ENCODE data around the gene OSBPL9. TPM values are rescaled to one million over a fixed set of nuclear protein-coding genes. Genes with fewer than 3 reads are reported as not detected.

OSBPL9 gene
- total and polyA plus RNA-seq, 10 of the 15 experiments (the other 5 are each of a cell fraction or from before 2014, with no cell fraction given), result 25.9 to 156 (median 108) TPM

DNA sequence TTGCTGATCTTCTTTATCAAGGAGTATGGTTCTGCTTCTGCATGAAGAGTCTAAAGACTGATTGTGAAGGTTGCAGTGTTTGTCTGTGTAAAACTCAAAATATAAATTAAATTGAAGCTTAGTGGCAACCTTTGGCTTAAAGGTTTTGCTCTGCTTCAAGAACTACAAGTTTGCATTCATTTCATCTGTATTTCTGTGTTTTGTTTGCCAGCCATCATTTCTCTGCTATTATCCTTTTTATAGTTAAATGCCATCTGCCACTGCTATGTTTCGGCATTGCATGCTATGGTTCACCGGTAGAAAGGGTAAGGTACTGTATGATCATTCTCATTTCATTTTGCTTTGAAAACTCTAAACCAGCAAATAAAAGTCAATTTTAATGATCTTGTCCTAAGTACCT lies 52.9 kb downstream of the OSBPL9 start:
- no peaks in the 10 kb centered on the region for H3K79me2 ChIP-seq (ENCODE audit: control insufficient read depth, insufficient read depth, low read length)
- RAD21 ChIA-PET (ENCODE audit: unreplicated experiment), result no interaction called here
- POLR2A ChIA-PET, result interaction anchor here (0.6 kb wide), 1 partner anchor 15 kb away, joined by 3 read pairs; no protein-coding TSS in a partner anchor

GRCh38 chr1:51671527-51672325 lies 54.8 kb downstream of the OSBPL9 start:
- intact Hi-C loops (cut with micrococcal nuclease; ENCODE audit: unreplicated experiment), result no loop called here
- DNase-seq (ENCODE audit: low read depth, low spot score) (no peak), ATAC-seq (no peak), FAIRE-seq (no peak)
- in situ Hi-C loops (cut with MboI), result no loop called here
- Histone ChIP-seq H4K20me1 (ENCODE audit: control insufficient read depth, insufficient read depth) (no peaks in the 10 kb centered on the region), H3K9me3 (replicated peaks; ENCODE audit: control insufficient read depth, insufficient read depth, low read length) (no peaks in the 10 kb centered on the region), H3K4me2 (ENCODE audit: control insufficient read depth, insufficient read depth) (no peak overlapping the region), H3K4me1 (ENCODE audit: control insufficient read depth, insufficient read depth, low read length) (no peaks in the 10 kb centered on the region), H3K79me2 (ENCODE audit: control insufficient read depth, insufficient read depth, low read length) (no peaks in the 10 kb centered on the region), H3K9ac (ENCODE audit: control insufficient read depth, insufficient read depth, low read length) (no peak overlapping the region), H3K27me3 (replicated peaks in 1 of 2; ENCODE audit: control insufficient read depth in 2 of 2, insufficient read depth in 2 of 2, low read length in 1 of 2) (no peaks in the 10 kb centered on the region), H3K4me3 (no peak overlapping the region), H3K36me3 (ENCODE audit: control insufficient read depth in 2 of 2, insufficient read depth in 2 of 2, low read length in 1 of 2) (no peaks in the 10 kb centered on the region), H2AFZ (ENCODE audit: control insufficient read depth, low read depth, low read length) (no peak overlapping the region), H3K27ac (ENCODE audit: control insufficient read depth, insufficient read depth) (no peak overlapping the region)
- ChIA-PET SMC1A (ENCODE audit: uncharacterized antibody, unreplicated experiment) (interaction anchor here (0.7 to 1.4 kb wide), 2 partner anchors 8 to 10 kb away, joined by 4 to 5 read pairs; no protein-coding TSS in a partner anchor), POLR2A (no interaction called here), CTCF (interaction anchor here (0.8 to 2.2 kb wide), 4 partner anchors 43 to 98 kb away, joined by 3 to 6 read pairs (median 4); no protein-coding TSS in a partner anchor), RAD21 (ENCODE audit: unreplicated experiment) (interaction anchor here (1.0 kb wide), 1 partner anchor 58 kb away, joined by 3 read pairs; no protein-coding TSS in a partner anchor)
- WGBS (ENCODE audit: insufficient coverage, insufficient replicate concordance, low lambda C conversion rate, missing lambda C conversion rate), result 91% methylated on average over 4 of the region's 4 CpGs
- BruUV-seq (replicated peaks), result no TSS peak
- TF ChIP-seq MYC (IDR thresholded peaks at IDR 0.05; ENCODE audit: insufficient read depth, insufficient read length, insufficient replicate concordance, low read length, severe bottlenecking), result no peak
- TF ChIP-seq, protein P1, sequence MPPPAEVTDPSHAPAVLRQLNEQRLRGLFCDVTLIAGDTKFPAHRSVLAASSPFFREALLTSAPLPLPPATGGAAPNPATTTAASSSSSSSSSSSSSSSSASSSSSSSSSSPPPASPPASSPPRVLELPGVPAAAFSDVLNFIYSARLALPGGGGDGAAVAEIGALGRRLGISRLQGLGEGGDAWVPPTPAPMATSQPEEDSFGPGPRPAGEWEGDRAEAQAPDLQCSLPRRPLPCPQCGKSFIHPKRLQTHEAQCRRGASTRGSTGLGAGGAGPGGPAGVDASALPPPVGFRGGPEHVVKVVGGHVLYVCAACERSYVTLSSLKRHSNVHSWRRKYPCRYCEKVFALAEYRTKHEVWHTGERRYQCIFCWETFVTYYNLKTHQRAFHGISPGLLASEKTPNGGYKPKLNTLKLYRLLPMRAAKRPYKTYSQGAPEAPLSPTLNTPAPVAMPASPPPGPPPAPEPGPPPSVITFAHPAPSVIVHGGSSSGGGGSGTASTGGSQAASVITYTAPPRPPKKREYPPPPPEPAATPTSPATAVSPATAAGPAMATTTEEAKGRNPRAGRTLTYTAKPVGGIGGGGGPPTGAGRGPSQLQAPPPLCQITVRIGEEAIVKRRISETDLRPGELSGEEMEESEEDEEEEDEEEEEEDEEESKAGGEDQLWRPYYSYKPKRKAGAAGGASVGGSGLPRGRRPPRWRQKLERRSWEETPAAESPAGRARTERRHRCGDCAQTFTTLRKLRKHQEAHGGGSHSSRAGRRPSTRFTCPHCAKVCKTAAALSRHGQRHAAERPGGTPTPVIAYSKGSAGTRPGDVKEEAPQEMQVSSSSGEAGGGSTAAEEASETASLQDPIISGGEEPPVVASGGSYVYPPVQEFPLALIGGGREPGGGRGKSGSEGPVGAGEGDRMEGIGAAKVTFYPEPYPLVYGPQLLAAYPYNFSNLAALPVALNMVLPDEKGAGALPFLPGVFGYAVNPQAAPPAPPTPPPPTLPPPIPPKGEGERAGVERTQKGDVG (CRISPR knock-in tag; IDR thresholded peaks at IDR 0.05), result no peak
- TF ChIP-seq CEBPB (IDR thresholded peaks at IDR 0.05; ENCODE audit: borderline replicate concordance in 1 of 2, low read depth in 2 of 2, low read length in 2 of 2), result no peak
- TF ChIP-seq GATAD2B (conservative IDR thresholded peaks at IDR 0.05; ENCODE audit: low read depth), result no peak
- TF ChIP-seq KDM1A (IDR thresholded peaks at IDR 0.05; ENCODE audit: borderline replicate concordance), result no peak
- TF ChIP-seq BACH1 (IDR thresholded peaks at IDR 0.05; ENCODE audit: borderline replicate concordance), result no peak
- TF ChIP-seq STAT1 (conservative IDR thresholded peaks at IDR 0.05), result no peak

More for the DNA sequence above, 52.9 kb downstream of the OSBPL9 start:
- H3K36me3 ChIP-seq (ENCODE audit: control insufficient read depth in 2 of 2, insufficient read depth in 2 of 2, low read length in 1 of 2), result no peaks in the 10 kb centered on the region
- intact Hi-C loops (cut with micrococcal nuclease; ENCODE audit: unreplicated experiment) (no loop called here), in situ Hi-C loops (cut with MboI) (no loop called here)
- no peaks in the 10 kb centered on the region for H3K27me3 ChIP-seq (replicated peaks in 1 of 2; ENCODE audit: control insufficient read depth in 2 of 2, insufficient read depth in 2 of 2, low read length in 1 of 2)
- H3K4me1 ChIP-seq (ENCODE audit: control insufficient read depth, insufficient read depth, low read length), result no peaks in the 10 kb centered on the region
- no TSS peak for BruUV-seq (replicated peaks)
- H3K4me2 ChIP-seq (ENCODE audit: control insufficient read depth, insufficient read depth), result no peak overlapping the region
- H3K4me3 ChIP-seq, result no peak overlapping the region
- no peaks in the 10 kb centered on the region for H3K9me3 ChIP-seq (replicated peaks; ENCODE audit: control insufficient read depth, insufficient read depth, low read length)
- 100% methylated on average over 2 of the region's 2 CpGs for whole genome bisulfite sequencing (ENCODE audit: insufficient coverage, insufficient replicate concordance, low lambda C conversion rate, missing lambda C conversion rate)
- TF ChIP-seq YBX1 (IDR thresholded peaks at IDR 0.05) (no peak), NRF1 (conservative IDR thresholded peaks at IDR 0.05; ENCODE audit: low read depth, low read length) (no peak), PML (IDR thresholded peaks at IDR 0.05; ENCODE audit: low read length) (no peak), SIX5 (IDR thresholded peaks at IDR 0.05; ENCODE audit: low read depth, low read length, severe bottlenecking) (no peak), ZBED1 (IDR thresholded peaks at IDR 0.05; ENCODE audit: borderline replicate concordance) (no peak)
- no peak overlapping the region for H3K9ac ChIP-seq (ENCODE audit: control insufficient read depth, insufficient read depth, low read length)
- H3K27ac ChIP-seq (ENCODE audit: control insufficient read depth, insufficient read depth), result no peak overlapping the region
- ChIA-PET CTCF (no interaction called here), SMC1A (ENCODE audit: uncharacterized antibody, unreplicated experiment) (no interaction called here)
- H4K20me1 ChIP-seq (ENCODE audit: control insufficient read depth, insufficient read depth), result no peaks in the 10 kb centered on the region
- ATAC-seq, result no peak
- no peak for DNase-seq (ENCODE audit: low read depth, low spot score)
- no peak for FAIRE-seq
- no peak overlapping the region for H2AFZ ChIP-seq (ENCODE audit: control insufficient read depth, low read depth, low read length)
